Stomach (tissue), 9 donors: ENCODE data around the gene OR2A2. TPM values are rescaled to one million over a fixed set of nuclear protein-coding genes. Genes with fewer than 3 reads are reported as not detected.

Source experiments
- DNase-seq, 2 donors: peaks; one replicate each; pipeline versions ENCODE4 v3.0.0 to v3.0.0-alpha.2; 2013 to 2019
- H3K27ac ChIP-seq, 5 donors: fragments of 200-600 bp in 4 of 5; sonication (generic) in 4 of 5; one replicate each; pipeline ENCODE4 v1.5.1; 2013 to 2019; ENCODE audit warnings: mild to moderate bottlenecking in 1 of 5, moderate library complexity in 1 of 5
- H3K27me3 ChIP-seq, 3 donors: fragments of 200-600 bp; sonication (generic); one replicate each; pipeline ENCODE4 v1.5.1; 2017 to 2019; ENCODE audit warnings: mixed run types in 1 of 3
- H3K36me3 ChIP-seq, 4 donors: fragments of 200-600 bp; sonication (generic); 1 replicate in 3 of 4; 2 replicates in 1 of 4; pipeline ENCODE4 v1.5.1; 2016 to 2019
- H3K4me1 ChIP-seq, 4 donors: fragments of 200-600 bp; sonication (generic); one replicate each; pipeline ENCODE4 v1.5.1; 2016 to 2019
- H3K4me3 ChIP-seq, 4 donors: fragments of 200-600 bp; sonication (generic) in 3 of 4; one replicate each; pipeline ENCODE4 v1.5.1; 2016 to 2019; ENCODE audit warnings: mild to moderate bottlenecking in 1 of 4
- H3K9me3 ChIP-seq, 4 donors: fragments of 200-600 bp; sonication (generic); one replicate each; pipeline ENCODE4 v1.5.1; 2016 to 2019
- CTCF ChIP-seq, 7 experiments: fragments of 450-650 bp in 4 of 7; fragments of 200-600 bp in 3 of 7; sonication (generic) in 3 of 7; IDR thresholded peaks; one replicate each; pipeline ENCODE4 v1.5.1; 2016 to 2019; ENCODE audit warnings: antibody characterized with exemption in 7 of 7, control low read depth in 2 of 7, mild to moderate bottlenecking in 1 of 7
- EP300 ChIP-seq: sonication (generic); formaldehyde crosslinking; IDR thresholded peaks from one replicate; pipeline ENCODE4 v1.6.1; 2017; ENCODE audit warnings: antibody characterized with exemption
- POLR2A ChIP-seq, 4 donors: fragments of 450-650 bp; IDR thresholded peaks; one replicate each; pipeline ENCODE4 v1.6.1; 2016; ENCODE audit warnings: antibody characterized with exemption in 4 of 4, control low read depth in 2 of 4, mild to moderate bottlenecking in 1 of 4, moderate library complexity in 1 of 4
- POLR2AphosphoS5 ChIP-seq, 3 donors: sonication (generic); formaldehyde crosslinking; IDR thresholded peaks; one replicate each; pipeline ENCODE4 v1.6.1; 2016; ENCODE audit warnings: antibody characterized with exemption in 3 of 3
- WGBS, 5 donors: extraction: QIAGEN DNeasy Blood & Tissue Kit in 3 of 5; methylation state at CpG; one replicate each; pipeline versions ENCODE4 v1.1.5 to v1.1.7; 2013 to 2018; 5-methylcytosine and 5-hydroxymethylcytosine counted together
- intact Hi-C: fragments of 100-400 bp; cut with DNase I; formaldehyde crosslinking; loops from one replicate; pipeline ENCODE4 v1.15.1; 2023; ENCODE audit warnings: low total_unique reads
- polyA plus RNA-seq, 3 donors: library from polyadenylated mRNA; stranded (reverse); fragments of 200-250 nt; gene quantifications; one replicate each; pipeline ENCODE4 v1.2.3, GENCODE V29; 2013
- total RNA-seq, 5 donors: library from RNA; depleted of rRNA; stranded (reverse); fragments of >200 nt; gene quantifications; one replicate each; pipeline versions ENCODE4 v1.1.0 to v1.2.3, GENCODE V29; 2014 to 2016
- donor health status: healthy with polysubstance abuse.
- donor health status: Bipolar disorder and iron deficiency.
- donor health status: healthy.

OR2A2 gene
- total and polyA plus RNA-seq, 8 donors: not detected

- no peaks in the 10 kb centered on the region for H3K9me3 ChIP-seq
- TF ChIP-seq EP300 (no peak), POLR2A (IDR thresholded peaks at IDR 0.05) (no peak), POLR2AphosphoS5 (IDR thresholded peaks at IDR 0.05) (no peak), CTCF (IDR thresholded peaks at IDR 0.05) (no peak)
- H3K4me1 ChIP-seq: no peaks in the 10 kb centered on the region
- no peaks in the 10 kb centered on the region for H3K36me3 ChIP-seq
- 87 to 93% (median 92%) methylated on average over 8 of the region's 8 CpGs for WGBS, 5 donors
- H3K27me3 ChIP-seq: no peaks in the 10 kb centered on the region
- H3K27ac ChIP-seq: no peak overlapping the region
- intact Hi-C loops: no loop called here
- DNase-seq: no peak
- no peak overlapping the region for H3K4me3 ChIP-seq
Observed at GRCh38 chr7:144074374-144074773, 35.0 kb upstream of the OR2A2 start.

GRCh38 chr7:144085978-144086377 is 23.4 kb upstream of the OR2A2 start, which contains the start of gene OR2A12:
Gene OR2A12 (plus strand): TSS chr7:144086278. CDS start chr7:144095108, 8,830 bp downstream.
- 76 to 91% (median 83%) methylated on average over 2 of the region's 2 CpGs for WGBS, 5 donors
- intact Hi-C loops: no loop called here
- TF ChIP-seq POLR2A (IDR thresholded peaks at IDR 0.05) (no peak), CTCF (IDR thresholded peaks at IDR 0.05) (no peak), POLR2AphosphoS5 (IDR thresholded peaks at IDR 0.05) (no peak), EP300 (no peak)

GRCh38 chr7:144086730-144087129 is 22.7 kb upstream of the OR2A2 start:
- intact Hi-C loops: no loop called here
- Histone ChIP-seq H3K36me3 (no peaks in the 10 kb centered on the region), H3K4me1 (no peaks in the 10 kb centered on the region), H3K9me3 (peaks cover 0 to 6% (median 3%) of the 10 kb centered on the region in 4 donors), H3K4me3 (no peak overlapping the region), H3K27me3 (no peaks in the 10 kb centered on the region), H3K27ac (no peak overlapping the region)
- DNase-seq: no peak
- WGBS, 5 donors: 48 to 64% (median 62%) methylated on average over 4 of the region's 4 CpGs
- TF ChIP-seq EP300 (no peak), CTCF (IDR thresholded peaks at IDR 0.05) (no peak), POLR2AphosphoS5 (IDR thresholded peaks at IDR 0.05) (no peak), POLR2A (IDR thresholded peaks at IDR 0.05) (no peak)

More at GRCh38 chr7:144085978-144086377, 23.4 kb upstream of the OR2A2 start, which contains the start of gene OR2A12:
- no peak within 1 kb of the TSS for H3K27ac ChIP-seq
- no peak for DNase-seq
- no peaks in the 10 kb centered on the region for H3K4me1 ChIP-seq
- H3K27me3 ChIP-seq: no peaks in the 10 kb centered on the region
- H3K36me3 ChIP-seq: no peaks in the 10 kb centered on the region
- no peak within 1 kb of the TSS for H3K4me3 ChIP-seq
- peaks cover 0 to 4% (median 2%) of the 10 kb centered on the region in 4 donors for H3K9me3 ChIP-seq

- 71 to 88% (median 81%) methylated on average over 1 of the region's 1 CpG for WGBS, 5 donors
- no peak for DNase-seq
- TF ChIP-seq EP300 (no peak), POLR2A (IDR thresholded peaks at IDR 0.05) (no peak), POLR2AphosphoS5 (IDR thresholded peaks at IDR 0.05) (no peak), CTCF (IDR thresholded peaks at IDR 0.05) (no peak)
- Histone ChIP-seq H3K9me3 (peaks cover 0 to 6% (median 3%) of the 10 kb centered on the region in 4 donors), H3K27me3 (no peaks in the 10 kb centered on the region), H3K4me3 (no peak overlapping the region), H3K36me3 (no peaks in the 10 kb centered on the region), H3K4me1 (no peaks in the 10 kb centered on the region), H3K27ac (no peak overlapping the region)
- intact Hi-C loops: no loop called here
Observed at GRCh38 chr7:144087230-144087629, 22.2 kb upstream of the OR2A2 start.
